ENCODE results near the gene SNX8. TPM values are rescaled to one million over a fixed set of nuclear protein-coding genes. Genes with fewer than 3 reads are reported as not detected.

SNX8 gene
- total RNA-seq, 1 donor from 2014 or later: 15.6 TPM

DNA sequence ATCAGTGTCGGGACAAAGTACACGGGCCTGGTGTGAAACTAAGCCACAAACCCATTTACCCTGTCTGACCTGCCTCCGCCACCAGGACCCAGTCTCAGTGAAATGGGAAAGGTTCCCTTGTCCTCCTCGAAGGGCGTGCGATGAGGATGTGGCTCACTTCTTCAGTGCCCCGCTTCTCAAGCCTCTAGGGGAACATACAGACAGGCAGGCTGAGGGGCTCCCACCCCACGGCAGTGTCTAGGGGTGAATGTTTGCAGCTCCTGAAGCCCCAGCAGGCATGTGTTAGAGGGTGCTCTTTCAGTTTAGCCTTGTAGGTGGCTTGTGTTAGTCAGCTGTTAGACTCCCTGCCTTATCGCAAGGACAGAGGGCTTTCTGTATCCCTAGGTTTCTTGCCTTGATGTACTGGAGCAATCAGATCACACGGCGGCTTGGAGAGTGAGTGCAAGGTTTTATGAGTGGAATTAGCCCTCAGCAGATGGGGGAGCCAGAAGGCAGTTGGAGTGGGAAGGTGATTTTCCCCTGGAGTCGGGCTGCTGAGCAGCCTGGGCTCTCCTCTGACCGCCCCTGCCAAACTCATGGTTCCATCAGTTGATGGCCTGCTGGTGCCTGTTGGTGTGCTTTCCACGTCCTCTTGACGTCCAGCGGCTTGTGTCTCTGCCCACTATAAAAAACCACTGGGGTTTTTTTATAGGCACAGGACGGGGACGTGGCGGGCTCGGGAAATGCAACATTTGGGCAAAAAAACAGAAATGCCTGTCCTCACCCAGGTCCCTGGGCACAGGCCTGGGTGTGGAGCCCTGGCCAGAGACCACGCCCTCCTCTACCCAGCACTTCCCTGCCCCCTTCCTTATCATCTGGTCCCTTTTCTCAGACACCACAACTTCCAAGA lies 71.5 kb downstream of the SNX8 start:
- no peaks in the 10 kb centered on the region for H3K9me3 Mint-ChIP-seq (ENCODE audit: low read depth)
- TF ChIP-seq, protein P1, sequence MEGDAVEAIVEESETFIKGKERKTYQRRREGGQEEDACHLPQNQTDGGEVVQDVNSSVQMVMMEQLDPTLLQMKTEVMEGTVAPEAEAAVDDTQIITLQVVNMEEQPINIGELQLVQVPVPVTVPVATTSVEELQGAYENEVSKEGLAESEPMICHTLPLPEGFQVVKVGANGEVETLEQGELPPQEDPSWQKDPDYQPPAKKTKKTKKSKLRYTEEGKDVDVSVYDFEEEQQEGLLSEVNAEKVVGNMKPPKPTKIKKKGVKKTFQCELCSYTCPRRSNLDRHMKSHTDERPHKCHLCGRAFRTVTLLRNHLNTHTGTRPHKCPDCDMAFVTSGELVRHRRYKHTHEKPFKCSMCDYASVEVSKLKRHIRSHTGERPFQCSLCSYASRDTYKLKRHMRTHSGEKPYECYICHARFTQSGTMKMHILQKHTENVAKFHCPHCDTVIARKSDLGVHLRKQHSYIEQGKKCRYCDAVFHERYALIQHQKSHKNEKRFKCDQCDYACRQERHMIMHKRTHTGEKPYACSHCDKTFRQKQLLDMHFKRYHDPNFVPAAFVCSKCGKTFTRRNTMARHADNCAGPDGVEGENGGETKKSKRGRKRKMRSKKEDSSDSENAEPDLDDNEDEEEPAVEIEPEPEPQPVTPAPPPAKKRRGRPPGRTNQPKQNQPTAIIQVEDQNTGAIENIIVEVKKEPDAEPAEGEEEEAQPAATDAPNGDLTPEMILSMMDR (IDR thresholded peaks at IDR 0.05; ENCODE audit: unreplicated experiment): no peak
- peak overlapping the region; percentile 92 for H3K27ac Mint-ChIP-seq
- H3K4me1 Mint-ChIP-seq (ENCODE audit: low read depth): peaks cover 6% of the 10 kb centered on the region
- no peaks in the 10 kb centered on the region for H3K27me3 Mint-ChIP-seq
- no peak for DNase-seq (ENCODE audit: low spot score, unreplicated experiment)
- peak overlapping the region; percentile 88 for H3K4me3 Mint-ChIP-seq (ENCODE audit: low read depth)
- H3K36me3 Mint-ChIP-seq (ENCODE audit: insufficient read depth): no peaks in the 10 kb centered on the region

- H3K4me1 Mint-ChIP-seq (ENCODE audit: low read depth): peaks cover 6% of the 10 kb centered on the region
- no peaks in the 10 kb centered on the region for H3K9me3 Mint-ChIP-seq (ENCODE audit: low read depth)
- H3K4me3 Mint-ChIP-seq (ENCODE audit: low read depth): peak within 1 kb of the TSS; percentile 88
- TF ChIP-seq, protein P1 (IDR thresholded peaks at IDR 0.05; ENCODE audit: unreplicated experiment): no peak
- no peaks in the 10 kb centered on the region for H3K27me3 Mint-ChIP-seq
- DNase-seq (ENCODE audit: low spot score, unreplicated experiment): peak; percentile 83
- no peaks in the 10 kb centered on the region for H3K36me3 Mint-ChIP-seq (ENCODE audit: insufficient read depth)
- peak within 1 kb of the TSS; percentile 92 for H3K27ac Mint-ChIP-seq
Measured at GRCh38 chr7:2241580-2242540, 72.4 kb downstream of the SNX8 start, which contains the start of the genes MRM2 and NUDT1. TSS of gene MRM2 (minus strand) at chr7:2242205. CDS start at chr7:2242169, 36 bp downstream. TSS of gene NUDT1 (plus strand) at chr7:2242226. CDS start at chr7:2244575, 2,349 bp downstream.

- no peaks in the 10 kb centered on the region for H3K9me3 Mint-ChIP-seq (ENCODE audit: low read depth)
- H3K36me3 Mint-ChIP-seq (ENCODE audit: insufficient read depth): peaks cover 9% of the 10 kb centered on the region
- TF ChIP-seq, protein P1 (IDR thresholded peaks at IDR 0.05; ENCODE audit: unreplicated experiment): no peak
- no peak for DNase-seq (ENCODE audit: low spot score, unreplicated experiment)
- H3K27ac Mint-ChIP-seq: no peak overlapping the region
- peak overlapping the region; percentile 31 for H3K4me3 Mint-ChIP-seq (ENCODE audit: low read depth)
- peaks cover 6% of the 10 kb centered on the region for H3K4me1 Mint-ChIP-seq (ENCODE audit: low read depth)
- no peaks in the 10 kb centered on the region for H3K27me3 Mint-ChIP-seq
Measured at GRCh38 chr7:2239242-2239641, 75.0 kb downstream of the SNX8 start.

DNA sequence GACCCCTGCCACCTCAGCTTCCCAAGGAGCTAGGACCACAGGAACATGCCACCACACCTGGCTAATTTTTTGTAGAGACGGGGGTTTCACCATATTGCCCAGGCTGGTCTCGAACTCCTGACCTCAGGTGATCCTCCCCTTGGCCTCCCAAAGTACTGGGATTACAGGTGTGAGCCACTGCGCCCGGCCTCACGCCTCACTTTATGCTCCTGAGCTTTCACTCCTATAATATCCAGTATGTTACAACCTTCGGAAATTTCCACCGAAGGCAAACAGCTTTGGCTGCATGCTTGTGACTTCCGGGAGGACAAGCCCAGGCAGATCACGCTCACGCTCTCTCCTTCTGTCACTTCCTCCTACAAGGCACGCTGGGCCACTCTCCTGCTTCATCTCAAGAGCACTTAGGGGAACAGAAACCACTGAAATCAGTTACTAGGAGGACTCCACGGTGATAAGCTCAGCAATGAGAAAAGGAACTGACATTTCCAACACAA lies 77.1 kb downstream of the SNX8 start:
- TF ChIP-seq, protein P1 (IDR thresholded peaks at IDR 0.05; ENCODE audit: unreplicated experiment): no peak
- no peaks in the 10 kb centered on the region for H3K9me3 Mint-ChIP-seq (ENCODE audit: low read depth)
- no peak for DNase-seq (ENCODE audit: low spot score, unreplicated experiment)
- no peak overlapping the region for H3K27ac Mint-ChIP-seq
- peaks cover 9% of the 10 kb centered on the region for H3K36me3 Mint-ChIP-seq (ENCODE audit: insufficient read depth)
- H3K4me1 Mint-ChIP-seq (ENCODE audit: low read depth): peaks cover 6% of the 10 kb centered on the region
- H3K4me3 Mint-ChIP-seq (ENCODE audit: low read depth): no peak overlapping the region
- H3K27me3 Mint-ChIP-seq: no peaks in the 10 kb centered on the region

- no peak for DNase-seq (ENCODE audit: low spot score, unreplicated experiment)
- Mint-ChIP-seq H3K9me3 (ENCODE audit: low read depth) (no peaks in the 10 kb centered on the region), H3K27ac (no peak overlapping the region), H3K4me3 (ENCODE audit: low read depth) (peak overlapping the region; percentile 90), H3K27me3 (no peaks in the 10 kb centered on the region), H3K4me1 (ENCODE audit: low read depth) (peaks cover 10% of the 10 kb centered on the region), H3K36me3 (ENCODE audit: insufficient read depth) (peaks cover 10% of the 10 kb centered on the region)
- TF ChIP-seq, protein P1 (IDR thresholded peaks at IDR 0.05; ENCODE audit: unreplicated experiment): no peak
Measured at GRCh38 chr7:2233926-2234325, 80.3 kb downstream of the SNX8 start.
